ENCODE results near the gene FCRL5. TPM values are rescaled to one million over a fixed set of nuclear protein-coding genes. Genes with fewer than 3 reads are reported as not detected.

Gene FCRL5
- total and polyA plus RNA-seq, 10 of the 15 experiments (the other 5 are each of a cell fraction or from before 2014, with no cell fraction given), result 1.1 to 136 (median 7.0) TPM

DNA sequence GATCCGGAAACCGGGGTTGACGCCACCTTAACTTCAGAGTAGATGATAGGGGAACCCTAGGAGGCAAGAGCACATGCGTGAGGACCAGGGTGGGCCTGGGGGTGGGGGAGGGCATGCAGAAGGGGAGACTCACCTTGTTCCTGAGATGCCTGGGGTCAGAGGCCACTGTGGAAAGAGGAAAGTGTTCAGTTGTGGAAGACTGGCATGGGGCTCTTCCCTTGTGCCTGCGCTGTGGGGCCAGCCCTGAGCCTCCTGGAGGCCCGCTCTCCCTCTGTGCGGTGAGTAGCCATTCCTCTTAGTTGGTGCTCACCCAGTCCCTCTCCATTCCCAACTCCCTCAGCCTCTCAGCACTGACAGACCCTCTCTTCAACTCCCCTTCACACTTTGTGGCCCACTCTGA is 36.6 kb downstream of the FCRL5 start (continued):
- TF ChIP-seq, protein P1, sequence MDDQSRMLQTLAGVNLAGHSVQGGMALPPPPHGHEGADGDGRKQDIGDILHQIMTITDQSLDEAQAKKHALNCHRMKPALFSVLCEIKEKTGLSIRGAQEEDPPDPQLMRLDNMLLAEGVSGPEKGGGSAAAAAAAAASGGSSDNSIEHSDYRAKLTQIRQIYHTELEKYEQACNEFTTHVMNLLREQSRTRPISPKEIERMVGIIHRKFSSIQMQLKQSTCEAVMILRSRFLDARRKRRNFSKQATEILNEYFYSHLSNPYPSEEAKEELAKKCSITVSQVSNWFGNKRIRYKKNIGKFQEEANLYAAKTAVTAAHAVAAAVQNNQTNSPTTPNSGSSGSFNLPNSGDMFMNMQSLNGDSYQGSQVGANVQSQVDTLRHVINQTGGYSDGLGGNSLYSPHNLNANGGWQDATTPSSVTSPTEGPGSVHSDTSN (IDR thresholded peaks at IDR 0.05; ENCODE audit: insufficient replicate concordance, low read depth, low read length), result no peak
- TF ChIP-seq MYB (IDR thresholded peaks at IDR 0.05; ENCODE audit: borderline replicate concordance, low read depth, low read length) (no peak), IKZF1 (conservative IDR thresholded peaks at IDR 0.05) (no peak), SREBF2 (IDR thresholded peaks at IDR 0.05; ENCODE audit: low read length) (no peak), ZBED1 (IDR thresholded peaks at IDR 0.05; ENCODE audit: borderline replicate concordance) (no peak), ZBTB4 (CRISPR knock-in tag; IDR thresholded peaks at IDR 0.05) (no peak), NFXL1 (IDR thresholded peaks at IDR 0.05; ENCODE audit: borderline replicate concordance) (no peak), FOS (IDR thresholded peaks at IDR 0.05; ENCODE audit: borderline replicate concordance, extremely low read depth, insufficient read length) (no peak), EZH2 (IDR thresholded peaks at IDR 0.05; ENCODE audit: borderline replicate concordance, control insufficient read depth, low read depth, low read length) (no peak), SREBF1 (IDR thresholded peaks at IDR 0.05; ENCODE audit: low read length) (no peak), MEF2B (IDR thresholded peaks at IDR 0.05; ENCODE audit: partially characterized antibody, poor library complexity, severe bottlenecking) (no peak)

Measured in GM12878 (cell line).